Erythroblast (primary cell): ENCODE data around the gene LMBRD2.

Source experiments
- DNase-seq, 2 experiments: peaks; one replicate each; lab custom pipeline; 2025; lab: John Stamatoyannopoulos, UW
- GATA1 ChIP-seq: IDR thresholded peaks from 2 replicates; pipeline ENCODE4 v1.6.1; 2011; ENCODE audit warnings: low read depth, mild to moderate bottlenecking, control low read depth, low read length, moderate library complexity
- POLR2A ChIP-seq: IDR thresholded peaks from 2 replicates; pipeline ENCODE4 v1.6.1; 2011; ENCODE audit warnings: mild to moderate bottlenecking, low read length

LMBRD2 gene

DNA sequence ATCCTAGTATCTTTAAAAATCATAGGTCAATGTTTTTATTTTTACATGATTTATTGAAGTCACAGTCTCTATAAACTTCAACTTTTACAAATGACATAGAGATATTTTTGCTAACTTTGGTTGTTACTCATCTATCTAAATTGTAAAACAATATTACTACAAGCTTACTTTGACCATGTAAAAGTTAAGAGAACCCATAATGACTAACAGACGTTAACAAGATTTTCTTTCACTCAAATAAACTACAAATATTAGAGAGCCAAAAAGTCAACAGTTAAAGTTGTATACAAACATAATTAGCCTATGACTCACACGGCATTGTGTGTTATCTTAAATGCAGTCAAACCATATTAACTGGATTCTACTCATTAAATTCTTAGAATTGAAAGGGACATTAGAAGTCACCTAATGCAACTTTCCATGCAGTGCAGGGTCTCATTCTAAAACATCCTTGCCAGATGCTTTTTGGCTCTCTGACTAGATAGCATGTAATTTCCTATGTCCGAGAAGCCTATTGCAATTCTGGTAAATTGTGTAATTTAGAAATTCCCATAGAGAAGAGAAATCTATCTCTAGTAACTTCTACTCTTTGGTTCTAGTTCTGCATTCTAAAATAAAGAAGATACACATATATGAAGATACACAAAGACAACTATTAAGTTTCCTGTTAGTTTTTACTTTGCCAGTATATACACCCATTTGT, 42.8 kb downstream of the LMBRD2 start:
- TF ChIP-seq POLR2A (no peak), GATA1 (no peak)
- peak; percentile 16 to 30 for DNase-seq

DNA sequence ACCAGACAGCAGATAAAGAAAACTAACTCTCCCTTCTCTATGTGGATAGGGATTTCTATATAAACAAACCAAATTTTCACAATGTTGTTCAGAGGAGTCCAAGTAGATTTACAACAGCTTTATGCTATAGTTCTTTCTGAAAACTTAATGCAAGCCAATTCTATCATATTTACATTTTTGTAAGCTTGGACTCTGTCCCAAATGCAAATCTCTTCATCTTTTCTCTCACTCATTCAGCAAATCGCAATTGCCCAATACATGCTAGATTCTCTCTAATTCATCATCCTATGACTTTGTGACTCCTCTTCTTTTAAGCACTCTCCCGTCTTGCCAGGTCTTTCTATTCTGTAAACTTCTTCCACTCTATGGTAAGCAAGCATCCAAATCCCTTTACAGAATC, 45.9 kb downstream of the LMBRD2 start:
- TF ChIP-seq POLR2A (no peak), GATA1 (no peak)

DNA sequence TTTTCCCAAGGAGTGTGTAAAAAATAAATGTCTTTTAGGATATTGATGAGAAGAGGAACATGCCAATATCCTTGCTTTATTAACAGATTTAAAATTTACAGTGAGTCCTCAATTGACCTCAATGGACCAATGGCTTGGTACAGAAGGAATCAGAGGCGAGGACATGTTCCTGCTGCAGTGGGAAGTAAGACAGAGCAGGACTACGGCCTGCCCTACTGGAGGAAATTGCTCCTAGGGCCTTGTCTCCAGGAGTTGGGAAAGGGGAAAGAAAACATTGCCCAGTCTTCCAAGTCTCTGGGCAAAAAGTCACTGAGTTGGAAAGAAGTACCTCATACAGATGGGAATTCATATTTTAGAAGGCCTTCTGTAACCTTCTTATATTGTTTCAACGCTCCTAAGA, 51.9 kb downstream of the LMBRD2 start:
- no peak for DNase-seq
- no peak for TF ChIP-seq GATA1
- no peak for TF ChIP-seq POLR2A

More for the DNA sequence above, 45.9 kb downstream of the LMBRD2 start:
- DNase-seq, result peak in 1 of 2 experiments; percentile 10

DNA sequence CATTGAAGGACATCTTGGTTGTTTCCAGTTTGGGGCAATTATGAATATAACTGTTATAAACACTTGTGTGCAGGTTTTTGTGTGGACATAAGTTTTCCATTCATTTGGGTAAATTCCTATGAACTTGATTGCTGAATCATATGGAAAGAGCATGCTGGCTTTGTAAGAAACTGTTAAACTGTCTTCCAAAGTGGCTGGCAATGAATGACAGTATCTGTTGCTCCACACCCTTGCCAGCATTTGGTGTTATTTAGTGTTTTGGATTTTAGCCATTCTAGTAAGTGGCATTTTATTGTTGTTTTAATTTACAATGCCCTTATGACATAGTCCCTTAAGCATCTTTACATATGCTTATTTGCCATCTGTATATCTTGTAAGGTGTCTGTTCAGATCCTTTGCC, 55.2 kb downstream of the LMBRD2 start:
- no peak for TF ChIP-seq GATA1
- DNase-seq, result no peak

DNA sequence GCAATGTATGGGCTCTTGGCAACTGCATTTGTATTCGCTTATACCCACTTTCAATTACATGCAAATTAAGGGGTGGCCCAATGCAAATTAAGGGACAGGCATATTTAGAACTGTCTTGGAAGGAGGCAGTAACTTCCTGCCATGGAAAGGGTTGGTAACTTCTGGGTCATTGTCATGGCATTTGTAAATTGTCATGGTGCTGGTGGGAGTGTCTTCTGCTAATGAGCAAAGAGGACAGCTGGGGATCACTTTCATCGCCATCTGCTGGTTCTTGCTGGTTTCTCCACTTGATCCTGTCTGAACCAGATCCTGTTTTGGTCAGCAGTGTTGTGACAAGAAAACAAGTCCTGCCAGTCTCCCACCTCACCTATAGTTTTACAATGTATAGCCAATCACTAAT, 61.7 kb downstream of the LMBRD2 start:
- DNase-seq, result peak; percentile 51 to 69
- no peak for TF ChIP-seq POLR2A
- TF ChIP-seq GATA1, result no peak

DNA sequence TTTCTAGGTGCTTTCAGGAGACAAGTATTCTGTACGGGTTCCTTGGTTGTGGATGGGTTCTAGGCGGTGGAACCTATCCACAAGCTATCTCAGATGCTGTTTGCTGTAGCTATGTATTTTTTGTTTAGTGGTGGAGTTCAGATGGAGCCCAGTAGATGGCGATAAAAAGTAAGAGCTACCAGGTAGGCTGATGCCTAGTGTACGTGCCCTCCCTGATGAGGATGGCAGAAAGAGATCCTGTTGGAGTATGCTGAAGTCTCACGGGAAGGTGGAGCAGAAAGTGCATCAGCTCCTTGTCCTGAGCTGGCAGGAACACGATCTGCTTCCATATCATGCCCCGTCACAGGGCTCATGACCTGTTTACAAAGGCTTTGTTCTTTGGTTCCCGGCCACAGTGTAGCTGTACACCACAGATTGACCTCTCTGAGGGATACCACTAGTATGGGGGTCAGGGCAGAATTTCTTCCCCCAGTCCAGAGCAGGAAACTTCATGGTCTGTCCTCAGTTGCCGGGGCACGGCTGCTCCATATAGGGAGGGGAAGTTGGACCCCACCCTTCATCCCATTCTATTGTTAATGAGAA, 72.4 kb downstream of the LMBRD2 start:
- TF ChIP-seq POLR2A (no peak), GATA1 (no peak)
- peak; percentile 60 to 69 for DNase-seq

DNA sequence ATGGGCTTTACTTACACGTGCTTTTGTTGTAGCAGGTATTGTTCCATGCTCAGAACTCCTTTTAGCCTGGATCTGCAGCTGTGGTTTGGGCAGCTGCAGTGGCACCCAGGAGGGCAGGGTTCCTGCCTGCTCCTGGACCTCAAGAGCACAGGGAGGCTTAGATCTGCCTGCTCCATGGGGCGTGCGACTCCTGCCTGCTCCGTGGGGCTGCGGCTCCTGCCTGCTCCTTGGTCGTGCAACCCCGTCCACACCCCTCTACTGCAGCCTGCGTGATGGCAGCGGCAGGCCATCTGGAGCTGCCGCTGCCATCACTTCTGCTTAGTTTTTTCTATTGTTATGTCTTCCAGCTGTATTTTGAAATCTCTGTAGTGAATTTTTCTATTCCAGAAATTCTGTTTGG, 73.3 kb downstream of the LMBRD2 start:
- no peak for DNase-seq
- TF ChIP-seq GATA1, result no peak
- no peak for TF ChIP-seq POLR2A

DNA sequence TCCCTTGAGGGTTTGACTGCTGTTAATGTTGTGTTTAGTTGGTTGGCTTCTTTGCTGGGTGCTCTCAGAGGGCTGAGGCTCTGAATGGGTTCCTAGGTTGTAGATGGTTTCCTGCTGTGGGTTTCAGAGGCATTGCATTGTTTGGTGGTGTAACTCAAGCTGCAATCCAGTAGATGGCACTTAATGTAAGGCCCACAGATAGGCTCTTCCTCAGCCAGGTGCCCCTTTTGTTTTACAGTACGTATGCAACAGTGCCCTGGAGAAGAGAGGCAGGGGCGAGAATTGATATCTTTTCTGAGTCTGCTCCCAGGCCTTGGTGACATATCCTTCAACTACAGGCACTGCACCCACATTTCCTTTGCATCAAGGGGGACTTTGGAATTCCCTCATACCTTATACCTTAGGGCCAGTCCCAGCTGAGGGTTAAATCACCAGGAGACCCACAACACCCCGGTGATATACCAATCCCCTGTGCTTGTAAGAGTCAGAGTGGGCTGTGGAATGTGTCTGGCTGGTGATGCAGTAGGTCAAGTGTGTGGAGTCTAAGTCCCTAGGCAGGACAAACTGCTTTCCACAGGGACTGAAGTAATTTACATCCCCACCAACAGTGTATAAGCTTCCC, 78.0 kb downstream of the LMBRD2 start:
- TF ChIP-seq POLR2A (no peak), GATA1 (no peak)
- DNase-seq, result peak; percentile 16 to 32

DNA sequence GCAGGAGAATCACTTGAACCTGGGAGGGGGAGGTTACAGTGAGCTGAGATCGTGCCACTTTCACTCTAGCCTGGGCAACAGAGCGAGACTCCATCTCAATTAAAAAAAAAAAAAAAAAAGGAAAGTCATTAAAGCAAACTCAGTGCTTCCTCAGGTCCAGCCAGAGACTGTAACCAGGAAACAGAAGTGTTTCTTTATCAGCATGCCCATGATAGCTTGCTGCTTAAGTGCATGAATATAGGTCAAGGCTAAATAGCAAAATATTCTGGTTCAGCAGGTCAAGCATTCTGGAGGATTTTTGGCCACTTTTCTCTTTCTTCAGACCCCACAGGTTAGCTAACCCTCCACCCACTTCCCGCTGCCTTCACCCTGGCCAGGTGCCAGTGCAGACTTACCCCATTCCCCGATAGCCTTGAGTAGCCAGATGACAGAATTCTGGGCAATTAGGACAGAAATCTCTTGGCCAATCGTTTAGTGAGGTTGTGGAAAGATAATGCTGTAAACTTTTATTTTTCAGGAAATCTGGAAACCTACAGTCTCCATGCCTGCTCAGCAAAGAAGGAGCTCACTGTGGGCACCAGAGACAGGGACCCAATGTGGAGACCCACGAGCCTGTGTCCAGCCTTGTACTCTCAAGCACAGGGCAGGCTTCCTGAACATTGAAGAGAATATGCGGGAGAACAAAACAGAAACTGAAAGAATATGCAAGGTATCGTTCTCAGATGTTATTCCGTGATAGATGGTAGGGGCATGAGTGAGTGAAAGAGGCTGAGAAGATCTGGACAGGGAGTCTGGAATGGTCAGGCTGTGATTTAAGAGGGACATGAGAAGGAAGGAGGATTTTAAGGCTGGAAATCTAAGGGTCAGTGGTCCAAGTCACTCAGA, 80.8 kb downstream of the LMBRD2 start:
- TF ChIP-seq GATA1 (no peak), POLR2A (no peak)
- DNase-seq, result no peak

DNA sequence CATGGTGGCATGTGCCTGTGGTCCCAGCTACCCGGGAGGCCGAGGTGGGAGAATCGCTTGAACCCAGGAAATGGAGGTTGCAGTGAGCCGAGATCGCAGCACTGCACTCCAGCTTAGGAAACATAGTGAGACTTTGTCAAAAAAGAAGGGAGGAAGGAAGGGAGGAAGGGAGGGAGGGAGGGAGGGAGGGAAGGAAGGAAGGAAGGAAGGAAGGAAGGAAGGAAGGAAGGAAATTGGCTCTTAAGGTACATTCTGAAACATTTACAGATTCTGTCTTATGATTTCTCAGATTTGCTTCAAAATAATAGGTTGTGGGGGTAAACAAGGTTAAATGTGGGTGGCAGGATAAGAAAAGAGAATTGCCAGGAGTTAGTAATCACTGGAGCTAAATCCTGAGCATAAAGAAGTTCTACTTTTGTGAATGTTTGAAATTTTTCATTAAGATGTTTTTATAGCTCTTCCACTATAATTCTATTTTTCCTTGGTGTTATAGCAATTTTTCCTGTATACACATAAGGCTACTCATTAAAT, 82.9 kb downstream of the LMBRD2 start:
- no peak for DNase-seq
- TF ChIP-seq POLR2A (no peak), GATA1 (no peak)

DNA sequence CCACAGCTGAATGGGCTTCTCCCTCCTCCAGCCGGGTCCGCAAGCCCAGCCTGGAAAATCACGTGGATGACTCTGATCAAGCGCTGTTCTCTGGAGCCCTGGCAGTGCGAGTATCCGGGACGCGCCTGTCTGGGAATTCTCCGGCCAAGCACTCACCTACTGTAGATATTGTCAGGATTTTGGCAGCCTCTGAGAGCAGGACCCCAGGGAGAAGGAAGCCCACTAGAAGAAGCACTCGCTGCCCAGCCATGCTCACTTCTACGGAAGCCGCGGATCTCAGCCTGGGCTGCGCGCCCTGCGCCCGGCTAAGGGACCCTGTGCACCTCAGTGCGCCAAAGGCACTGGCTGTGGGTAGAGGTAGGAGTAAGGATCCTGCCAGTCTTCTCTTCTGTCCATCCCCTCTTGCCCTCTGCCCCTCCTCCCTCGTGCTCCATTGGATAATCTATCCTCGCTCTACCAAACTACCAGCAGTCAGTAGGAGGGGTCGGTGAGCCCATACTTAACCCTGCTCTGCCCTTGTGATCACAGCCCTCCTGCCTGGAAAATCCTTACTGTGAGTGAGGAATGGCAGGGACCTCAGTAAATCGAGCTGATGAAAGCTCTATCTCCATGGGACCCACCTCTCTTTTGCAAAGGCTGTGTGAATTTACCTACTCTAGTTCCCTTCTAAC, 85.0 kb downstream of the LMBRD2 start, which contains the start of gene UGT3A2:
UGT3A2 (minus strand) TSS at position 343 of the 671 bp plus-strand sequence; CDS start at position 250, 93 bp downstream.
- no peak for DNase-seq
- TF ChIP-seq POLR2A (no peak), GATA1 (no peak)

DNA sequence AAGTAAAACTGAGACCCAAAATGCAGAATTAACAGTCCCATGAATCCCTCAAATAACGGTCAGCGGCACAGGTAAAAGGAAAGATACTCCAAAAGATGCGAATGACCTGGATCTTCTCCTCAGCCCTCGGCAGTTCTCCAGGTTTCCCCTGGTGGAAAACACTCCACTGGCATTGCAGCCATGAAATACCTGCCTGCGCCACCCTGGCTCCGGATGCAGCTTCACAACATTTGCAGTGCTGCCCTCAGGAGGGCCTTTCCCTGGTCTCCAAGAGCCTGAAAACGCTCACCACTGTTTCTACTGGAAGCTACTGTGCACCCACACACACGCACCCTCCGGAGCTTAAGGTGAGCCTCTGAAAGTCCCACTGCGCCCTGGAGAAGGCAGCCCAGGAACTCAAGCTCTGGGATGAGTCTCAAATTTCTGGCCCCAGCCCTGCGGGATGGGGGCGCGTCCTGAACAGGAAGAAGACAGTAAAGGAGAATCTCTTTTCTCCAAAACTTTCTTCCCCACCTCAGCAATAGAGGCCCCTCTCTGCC, 85.6 kb downstream of the LMBRD2 start:
- TF ChIP-seq POLR2A (no peak), GATA1 (no peak)
- DNase-seq, result no peak
